NCI-H2029 treated with DMSO at 0.1 percent for 48 hours (cell line): ENCODE data around the gene SCARB1.

Source experiments
- DNase-seq: peaks from one replicate; lab custom pipeline; 2025; lab: John Stamatoyannopoulos, UW

Gene SCARB1

DNA sequence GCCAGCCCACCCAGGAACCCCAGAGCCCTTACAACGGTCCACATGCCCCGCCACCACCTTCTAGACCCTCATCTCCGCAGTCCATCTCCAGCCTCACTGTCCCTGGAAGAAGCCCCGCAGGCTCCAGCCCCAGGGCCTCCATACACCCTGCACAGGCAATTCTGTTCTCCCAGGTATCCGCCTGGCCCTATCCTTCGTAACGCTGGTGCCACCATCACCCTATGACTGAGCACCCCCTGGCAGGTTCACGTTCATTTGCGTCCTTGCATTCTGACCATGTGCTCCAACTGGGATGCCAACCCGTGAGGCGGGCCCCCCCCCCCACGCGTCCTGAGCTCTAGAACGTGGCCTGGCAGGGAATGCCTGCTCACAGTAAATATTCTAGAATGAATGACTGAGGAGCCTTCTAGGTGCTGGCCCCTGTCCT lies 675 bp upstream of the SCARB1 start:
- no peak for DNase-seq

DNA sequence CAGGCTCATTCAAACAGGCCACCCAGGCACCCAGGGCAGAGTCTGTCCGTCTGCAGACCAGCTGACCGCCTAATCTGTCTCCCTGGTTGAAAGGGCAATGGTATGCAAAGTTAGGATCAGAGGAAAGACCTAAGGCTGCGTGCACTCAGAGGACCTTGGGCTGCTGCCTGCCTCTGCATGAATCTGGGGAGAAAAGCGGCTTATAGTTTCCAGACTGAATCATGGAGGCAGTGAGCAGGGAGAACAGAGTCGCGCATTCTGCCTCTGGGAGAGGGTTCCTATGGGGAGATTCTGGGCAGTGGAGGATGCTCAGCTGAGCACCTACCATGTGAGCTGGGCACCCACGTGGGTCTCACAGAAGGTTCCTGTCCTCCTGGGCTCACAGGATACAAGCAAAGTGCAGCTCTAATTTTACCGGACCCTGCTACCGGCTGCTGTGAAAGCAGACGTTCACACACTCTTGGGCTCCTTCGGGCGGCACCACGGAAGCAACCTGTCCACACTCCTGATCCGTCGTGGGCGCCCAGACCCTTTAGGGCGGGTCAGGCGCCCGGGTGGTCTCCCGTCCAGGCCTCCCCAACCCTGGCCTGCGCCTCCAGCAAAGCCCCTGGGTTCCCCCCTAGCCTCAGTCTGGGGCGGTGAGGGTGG lies 772 bp downstream of the SCARB1 start:
- DNase-seq = no peak

DNA sequence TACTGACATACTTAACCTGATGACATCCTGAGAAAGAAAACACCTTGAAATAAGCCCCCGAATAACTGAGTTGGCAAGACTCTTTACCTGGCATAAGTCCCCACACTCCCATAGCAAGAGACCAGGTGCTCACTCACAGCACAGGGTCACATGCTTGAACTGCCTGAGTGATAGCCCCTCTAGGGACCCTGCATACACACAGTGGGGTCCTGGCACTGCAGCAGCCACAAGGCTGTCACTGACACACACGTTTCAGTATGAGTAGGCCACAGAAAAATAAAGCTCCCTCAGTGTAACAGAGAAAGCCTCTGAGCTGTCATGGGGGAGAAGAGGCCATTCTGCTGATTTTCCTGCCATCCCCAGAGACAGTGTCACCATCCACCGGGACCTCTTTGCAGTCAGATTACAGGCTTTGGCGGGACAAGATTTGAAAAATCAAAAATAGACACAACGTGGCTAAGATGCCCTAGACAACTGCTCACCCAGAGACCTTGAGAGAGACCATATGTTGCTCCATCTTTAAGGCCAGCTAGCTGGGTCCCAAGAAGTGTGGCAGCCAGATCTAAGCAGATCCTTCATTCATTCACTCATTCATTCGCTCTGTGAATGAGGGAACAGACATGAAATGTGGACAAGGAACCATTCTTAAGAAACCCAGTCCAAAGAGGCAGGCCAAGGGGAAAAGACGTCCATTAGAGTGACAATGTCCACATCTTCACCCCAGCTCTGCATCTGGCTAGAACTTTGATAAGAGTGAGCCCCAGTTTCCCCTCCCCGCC lies 1.6 kb downstream of the SCARB1 start:
- no peak for DNase-seq

DNA sequence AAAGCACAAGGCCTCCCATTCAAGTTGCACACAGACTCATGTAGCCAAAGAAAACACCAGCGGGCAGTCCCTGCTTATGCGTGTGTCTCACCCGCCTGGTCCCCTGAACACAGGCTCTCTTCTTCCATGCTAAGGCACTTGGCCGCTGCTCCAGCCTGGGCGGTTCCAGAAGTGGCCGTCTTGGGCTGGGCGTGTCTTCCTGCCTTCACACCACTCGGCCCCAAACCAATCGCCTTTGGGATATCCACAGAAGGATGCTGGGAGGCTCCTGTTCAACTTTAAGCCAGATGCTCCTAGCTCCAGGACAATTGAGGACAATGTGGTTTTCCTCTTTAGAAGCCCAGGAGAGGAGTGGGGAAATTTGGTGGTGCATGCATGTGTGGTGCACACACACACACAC lies 2.2 kb downstream of the SCARB1 start:
- no peak for DNase-seq

DNA sequence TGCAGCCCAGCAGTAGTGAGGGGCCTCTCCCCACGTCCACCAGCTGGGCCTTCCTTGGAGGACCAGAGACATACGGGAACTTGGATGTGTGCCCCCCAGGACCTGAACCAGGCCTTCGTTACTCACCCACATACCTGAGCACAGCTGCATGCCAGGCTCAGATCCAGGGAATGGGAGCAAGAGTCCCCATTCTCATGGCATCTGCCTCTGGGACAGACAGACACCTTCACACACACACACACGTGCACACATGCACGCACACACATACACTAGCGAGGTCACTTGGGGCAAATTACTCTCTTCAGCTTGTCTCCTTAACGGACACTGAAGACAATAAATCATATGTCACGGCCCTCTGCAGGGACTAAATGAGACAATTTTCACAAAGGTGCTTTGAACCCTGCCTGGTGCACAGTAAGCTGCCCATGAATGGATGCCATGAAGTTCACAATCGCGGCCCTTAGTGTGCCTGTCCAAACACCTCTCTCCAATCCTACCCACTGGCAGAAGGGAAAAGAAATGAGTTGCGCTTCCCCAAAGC lies 5.7 kb downstream of the SCARB1 start:
- DNase-seq = no peak

DNA sequence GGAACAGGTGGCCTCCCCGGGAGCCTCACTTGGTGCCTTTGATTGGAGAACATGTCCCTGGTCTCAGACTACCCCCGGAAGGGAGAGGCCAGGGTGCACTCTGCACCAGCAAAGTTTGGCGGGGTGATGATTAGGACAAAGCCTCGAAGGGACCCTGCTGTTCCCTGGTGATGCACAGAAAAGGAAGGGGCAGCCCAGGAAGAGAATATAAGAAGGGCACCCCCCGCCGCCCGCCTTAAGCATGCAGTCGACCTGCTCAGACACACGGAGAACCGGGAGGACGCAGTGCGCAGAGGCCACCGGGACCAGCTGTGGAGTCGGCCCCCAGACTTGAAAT lies 6.9 kb downstream of the SCARB1 start:
- DNase-seq = no peak

DNA sequence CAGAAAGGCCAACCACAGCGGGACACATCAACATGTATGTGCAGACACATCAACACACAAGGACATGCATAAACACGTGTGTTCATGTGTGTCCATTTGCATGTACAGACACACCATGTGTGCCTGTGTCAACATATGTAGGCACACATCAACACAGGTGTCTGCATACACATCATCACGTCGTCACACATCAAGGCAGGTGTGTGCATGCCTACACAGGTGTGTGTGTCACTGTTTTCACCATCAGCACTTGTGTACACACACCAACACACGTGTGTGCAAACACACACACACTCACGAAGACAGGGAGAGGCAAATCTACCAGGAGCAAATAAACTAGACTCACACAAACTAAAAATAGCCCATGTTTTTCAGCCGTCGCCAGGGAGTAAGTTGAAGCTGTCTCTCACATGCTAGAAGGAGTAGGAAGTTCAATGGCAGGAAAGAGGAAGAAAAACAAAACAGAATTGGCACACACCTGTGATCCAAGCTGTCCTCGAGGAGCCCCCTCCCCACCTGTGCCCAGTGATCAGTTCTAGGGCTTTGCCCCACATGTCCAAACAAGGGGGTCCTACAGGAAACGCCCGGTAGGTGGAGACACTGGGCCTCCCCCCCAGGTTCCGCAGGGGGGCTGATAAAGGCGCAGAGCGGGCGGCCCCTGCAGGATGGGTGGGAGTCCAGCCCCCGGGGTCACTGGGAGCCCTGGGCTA lies 7.4 kb downstream of the SCARB1 start:
- DNase-seq = no peak

DNA sequence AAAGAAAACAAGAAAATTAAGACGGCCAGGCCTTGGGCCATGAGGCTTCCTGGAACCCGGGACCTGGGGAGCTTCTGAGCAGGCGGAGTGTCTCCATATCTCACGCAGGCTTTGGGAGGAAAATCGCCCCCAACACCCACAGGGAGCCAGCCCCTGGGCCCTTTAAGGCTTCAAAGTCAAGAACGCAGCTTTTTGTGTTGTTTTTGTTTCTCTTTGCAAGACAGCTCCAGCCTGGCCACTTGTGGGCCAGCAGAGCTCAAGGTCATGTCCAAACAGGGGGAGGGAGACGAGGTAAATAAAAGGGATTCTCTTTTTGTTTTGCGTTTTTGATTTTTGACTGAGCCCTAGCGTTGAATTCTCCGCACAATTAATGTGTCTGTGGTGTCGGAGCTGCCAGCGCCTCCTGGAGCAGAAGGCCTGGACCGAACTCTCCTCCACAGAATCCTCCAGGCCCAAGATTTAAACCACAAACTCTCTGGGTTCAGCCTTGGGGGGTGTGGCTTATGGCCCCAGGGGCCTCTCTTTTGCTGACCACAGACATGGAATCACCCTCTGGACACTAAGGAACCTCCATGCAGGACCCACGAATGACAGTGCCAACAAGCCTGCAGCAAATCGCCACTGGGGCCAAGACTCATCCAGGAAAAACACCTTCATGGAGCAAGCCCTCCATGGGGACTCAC lies 8.2 kb downstream of the SCARB1 start:
- no peak for DNase-seq

DNA sequence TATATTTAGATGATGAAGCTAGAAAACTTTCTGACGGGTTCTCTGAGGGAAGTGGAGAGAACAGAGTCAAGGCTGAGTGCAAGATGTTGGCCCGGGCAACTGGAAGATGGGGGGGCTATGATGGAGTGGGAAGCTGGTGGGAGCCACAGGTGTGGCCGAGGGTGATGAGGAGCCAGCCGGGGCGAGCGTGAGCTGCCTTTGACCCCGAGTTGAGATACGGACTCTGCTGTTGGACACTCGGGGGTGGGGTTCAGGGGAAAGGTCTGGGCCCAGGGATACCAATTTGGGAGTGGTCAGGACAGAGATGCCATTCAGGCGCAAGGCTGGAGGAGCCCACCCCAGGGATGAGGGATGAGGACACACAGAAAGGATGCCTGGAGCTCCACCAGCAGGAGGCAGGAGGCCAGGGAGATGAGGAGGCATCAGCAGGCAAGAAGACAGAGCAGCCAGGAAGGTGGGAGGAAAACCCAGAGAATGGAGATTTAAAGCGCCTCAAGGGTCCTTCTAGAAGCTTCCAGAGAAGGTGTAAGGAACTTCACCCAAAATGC lies 9.0 kb downstream of the SCARB1 start:
- DNase-seq = no peak

DNA sequence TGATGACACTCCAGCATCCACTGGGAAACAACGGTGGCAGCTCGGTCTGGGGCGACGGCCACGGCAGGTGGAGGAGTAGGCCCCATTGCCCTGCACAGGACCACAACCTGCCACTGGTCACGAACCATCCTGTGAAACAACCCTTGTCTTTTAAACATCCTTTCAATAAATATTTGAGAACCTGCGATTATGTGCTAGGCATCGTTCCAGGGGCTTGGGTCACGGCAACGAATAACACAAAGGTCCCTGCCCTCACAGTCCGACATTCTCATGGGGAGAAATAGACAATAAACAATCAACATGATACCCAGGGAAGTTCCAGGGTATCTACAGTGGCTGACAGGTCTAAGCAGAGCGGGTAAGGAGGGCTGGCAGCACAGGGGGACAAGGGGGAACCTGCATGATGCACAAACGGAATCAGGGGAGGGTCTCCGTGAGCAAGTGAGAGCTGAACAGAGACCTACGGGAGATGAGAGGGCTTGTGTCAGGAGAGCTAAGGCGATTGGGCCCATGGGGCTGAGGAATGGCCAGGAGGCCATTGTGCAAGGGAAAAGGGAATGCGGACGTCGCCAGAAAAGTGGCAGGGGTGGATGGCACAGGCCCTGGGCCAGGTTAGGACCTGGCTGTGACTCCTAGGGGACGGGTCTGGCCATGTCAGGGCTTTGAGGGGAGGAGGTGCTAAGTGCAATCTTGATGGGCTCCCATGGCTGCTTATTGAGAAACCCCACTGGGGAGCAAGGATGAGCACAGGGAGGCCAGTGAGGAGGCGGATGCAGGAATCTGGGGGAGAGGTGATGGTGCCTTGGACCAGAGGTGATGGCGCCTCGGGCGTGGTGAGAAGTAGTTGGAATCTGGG lies 9.7 kb downstream of the SCARB1 start:
- no peak for DNase-seq

DNA sequence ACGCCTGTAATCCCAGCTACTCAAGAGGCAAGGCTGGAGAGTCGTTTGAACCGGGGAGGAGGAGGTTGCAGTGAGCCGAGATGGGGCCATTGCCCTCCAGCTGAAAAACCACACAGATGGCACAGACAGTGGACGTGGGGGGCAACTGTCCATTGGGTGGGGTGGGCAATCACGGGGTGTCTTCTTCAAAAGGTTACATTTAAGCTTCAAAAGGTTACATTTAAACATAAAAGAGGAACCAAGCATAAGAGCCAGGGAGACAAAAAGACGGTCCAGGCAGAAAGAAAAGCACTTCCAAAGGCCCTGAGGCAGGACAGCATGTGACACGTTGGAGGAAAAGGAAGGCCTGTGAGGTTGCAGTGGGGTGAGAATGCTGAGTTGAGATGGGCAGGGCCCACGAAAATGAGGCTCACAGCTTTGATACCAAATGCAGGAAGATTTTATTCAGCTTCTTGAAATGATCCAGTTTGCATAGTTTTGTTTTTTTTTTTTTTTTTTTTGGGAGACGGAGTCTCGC lies 10.7 kb downstream of the SCARB1 start:
- no peak for DNase-seq

DNA sequence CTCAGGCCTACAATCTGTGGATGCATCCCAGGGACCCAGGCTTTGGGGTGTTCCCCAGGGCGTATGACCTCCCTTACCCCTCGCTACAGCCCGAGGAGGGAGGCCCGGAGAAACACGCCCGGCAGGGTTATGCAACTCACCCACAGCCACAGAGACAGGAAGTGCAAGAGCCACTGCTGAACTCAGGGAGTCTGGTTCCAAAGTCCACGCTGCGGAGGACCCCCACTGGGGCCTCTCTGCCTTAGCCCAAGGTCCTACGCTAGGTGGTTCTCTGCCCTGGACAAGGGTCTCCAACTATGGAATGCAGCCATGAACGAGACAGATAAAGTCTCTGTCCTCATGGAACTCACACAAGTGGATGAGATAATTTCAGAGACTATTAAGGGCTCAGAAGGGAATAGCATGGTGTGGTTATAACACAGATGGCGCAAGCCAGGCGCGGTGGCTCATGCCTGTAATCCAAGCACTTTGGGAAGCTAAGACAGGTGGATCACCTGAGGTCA lies 11.3 kb downstream of the SCARB1 start:
- no peak for DNase-seq

DNA sequence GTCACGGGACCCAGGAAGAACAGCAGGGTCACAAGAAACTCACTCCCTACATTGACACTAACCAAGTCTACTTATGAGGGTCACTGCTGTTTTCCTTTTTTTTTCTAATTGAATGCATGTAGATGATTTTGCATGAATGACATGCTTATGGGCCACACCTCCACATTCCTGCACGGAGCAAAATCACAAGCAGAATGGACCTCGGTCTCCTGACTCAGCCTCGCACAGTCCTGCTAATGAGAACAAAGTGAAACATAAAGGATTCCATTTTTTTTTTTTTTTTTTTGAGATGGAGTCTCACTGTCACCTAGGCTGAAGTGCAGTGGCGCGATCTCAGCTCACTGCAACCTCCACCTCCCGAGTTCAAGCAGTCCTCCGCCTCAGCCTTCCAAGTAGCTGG lies 12.3 kb downstream of the SCARB1 start:
- DNase-seq = no peak

DNA sequence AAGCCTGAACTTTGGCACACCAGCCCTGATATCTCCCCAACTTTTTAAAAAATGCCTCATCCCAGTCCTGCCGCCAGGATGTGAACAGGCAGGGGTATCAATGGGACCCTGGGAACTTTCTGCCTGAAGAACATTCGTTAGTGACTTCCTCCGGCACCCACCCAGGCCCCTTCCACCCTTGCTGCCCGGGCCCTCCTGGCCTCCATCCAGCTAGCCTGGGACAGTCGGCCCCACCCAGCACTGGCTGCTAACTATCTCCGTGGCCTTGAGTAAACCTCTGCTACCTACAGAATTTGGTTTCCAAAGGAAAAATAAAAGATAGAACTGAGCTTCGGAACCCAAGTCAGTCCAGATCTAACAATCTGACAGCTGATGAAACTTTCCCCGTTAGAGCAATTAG lies 14.3 kb downstream of the SCARB1 start:
- DNase-seq = no peak

DNA sequence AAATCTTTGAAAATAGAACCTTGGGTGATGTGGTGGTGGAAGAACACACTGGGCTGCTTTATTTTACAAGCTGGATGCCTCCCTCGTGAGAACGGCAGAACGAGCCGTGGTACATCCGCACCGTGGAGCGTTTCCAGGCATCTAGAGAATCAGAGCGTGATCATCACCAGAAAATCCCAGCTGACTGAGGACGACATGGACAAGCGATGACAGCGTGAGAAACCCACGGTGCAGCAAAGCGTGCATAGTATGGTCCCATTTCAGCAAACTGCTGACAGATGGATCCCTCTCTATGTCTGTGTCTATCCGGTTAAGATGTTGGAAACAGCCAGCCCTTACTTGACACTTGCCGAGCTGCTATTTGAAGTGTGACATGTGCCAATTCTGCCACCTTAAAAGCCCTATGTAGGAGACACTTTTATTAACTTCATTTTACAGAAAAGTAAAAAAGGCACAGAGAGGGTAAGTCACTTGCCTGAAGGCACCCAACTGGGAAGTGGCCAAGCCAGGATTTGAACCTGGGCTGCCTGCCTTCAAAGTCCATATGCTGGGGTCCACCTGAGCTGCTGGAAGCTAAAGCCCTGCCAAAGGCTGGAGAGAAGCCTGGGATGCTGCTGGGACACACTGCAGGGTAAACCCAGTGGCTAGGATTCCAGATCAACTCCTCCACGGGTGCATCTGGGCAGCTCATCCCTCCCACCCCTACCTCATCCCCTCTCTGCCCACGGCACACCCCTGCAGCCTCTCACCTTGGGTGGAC lies 14.9 kb downstream of the SCARB1 start:
- DNase-seq = no peak

DNA sequence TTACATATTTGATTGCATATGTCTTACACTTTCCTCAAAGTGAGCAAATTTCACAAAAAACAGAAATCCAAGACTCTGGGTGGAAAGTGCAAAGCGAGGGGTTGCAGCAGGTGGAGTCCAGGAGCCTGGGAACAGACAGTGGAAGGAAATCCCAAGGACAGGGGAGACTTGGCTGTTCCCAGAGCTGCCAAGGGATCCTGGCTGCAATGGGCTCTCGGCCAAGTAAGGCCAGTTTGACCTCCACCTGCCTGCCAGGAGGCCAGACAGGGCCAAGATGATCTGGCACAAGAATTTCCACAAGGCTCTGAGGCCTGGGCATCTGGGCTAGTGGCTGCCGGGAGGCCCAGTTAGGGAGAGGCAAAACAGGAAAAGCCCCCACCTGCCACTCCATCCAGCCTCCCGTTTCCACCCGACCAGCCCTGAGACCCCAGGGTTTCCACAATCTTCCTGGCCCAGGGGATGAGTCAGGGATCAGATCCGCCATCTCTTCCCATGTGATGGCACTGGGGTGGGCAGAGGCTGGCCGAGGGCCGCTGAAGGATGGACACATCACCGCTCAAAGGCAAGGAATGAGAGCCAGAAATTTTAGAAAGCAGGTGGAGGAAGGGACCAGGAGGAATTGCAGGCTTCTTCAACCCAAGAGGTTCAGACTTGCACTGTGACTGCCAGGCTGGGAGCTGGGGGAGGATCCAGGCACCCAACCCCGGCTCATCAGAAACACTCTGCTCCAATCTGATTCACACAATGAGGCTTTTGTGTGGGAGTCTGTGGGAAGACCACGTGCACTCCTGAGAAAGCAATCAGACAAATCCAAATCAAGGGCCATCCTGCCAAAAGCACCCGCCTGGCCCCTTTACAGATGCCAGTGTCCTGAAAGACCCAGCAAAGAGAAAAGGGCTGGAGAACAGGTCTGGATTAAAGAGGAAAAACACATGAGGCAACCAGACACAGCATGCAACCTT lies 16.3 kb downstream of the SCARB1 start:
- DNase-seq = no peak

DNA sequence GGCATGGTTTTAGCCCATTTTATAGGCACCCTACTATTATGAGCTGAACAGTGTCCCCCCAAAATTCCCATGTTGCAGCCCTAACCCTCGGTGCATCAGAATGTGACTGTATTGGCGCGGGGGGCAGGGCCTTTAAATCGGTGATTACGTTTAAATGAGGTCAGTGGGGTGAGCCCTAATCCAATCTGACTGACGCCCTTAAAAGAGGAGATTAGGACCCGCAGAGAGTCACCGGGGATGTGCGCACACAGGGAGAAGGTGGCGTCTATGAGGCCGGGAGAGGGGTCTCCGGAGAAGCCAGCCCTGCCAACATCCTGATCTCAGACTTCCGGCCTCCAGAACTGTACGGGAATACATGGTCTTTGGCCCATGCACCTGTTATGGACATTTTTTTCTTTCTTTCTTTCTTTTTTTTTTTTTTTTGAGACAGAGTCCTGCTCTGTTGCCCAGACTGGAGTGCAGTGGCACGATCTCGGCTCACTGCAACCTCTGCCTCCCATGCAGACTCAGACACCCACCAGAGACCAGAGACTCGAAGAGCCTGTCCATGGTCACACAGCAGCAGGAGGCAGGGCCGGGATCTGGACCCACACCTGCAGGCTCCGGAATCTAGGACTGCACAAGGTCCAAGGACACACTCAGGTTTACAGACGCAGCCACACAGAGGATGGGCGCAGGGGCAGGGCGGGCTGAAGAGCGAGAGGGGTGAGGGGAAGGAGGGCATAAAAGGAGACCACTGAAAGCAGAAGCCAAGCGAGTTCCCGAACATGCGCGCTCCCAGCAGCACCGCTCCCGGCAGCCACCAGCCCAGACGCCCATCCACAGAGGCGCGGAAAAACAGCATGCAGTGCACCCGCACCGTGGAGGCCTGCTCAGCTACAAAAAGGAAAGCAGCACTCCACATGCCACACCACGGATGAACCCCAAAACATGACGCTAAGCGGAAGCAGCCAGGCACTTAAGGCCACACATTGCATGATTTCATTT lies 19.0 kb downstream of the SCARB1 start:
- DNase-seq = no peak
